Measurements from ENCODE around the gene PURA. TPM values are rescaled to one million over a fixed set of nuclear protein-coding genes. Genes with fewer than 3 reads are reported as not detected.

The PURA gene
- total RNA-seq (31.6 TPM), polyA plus RNA-seq (ENCODE audit: insufficient read depth, low read depth, low replicate concordance) (4.7 TPM)
- long read RNA-seq, donor 1, full-length matches to known transcripts: 19 of 19 reads
- long read RNA-seq, donor 1, partial matches to known transcripts: 0 of 19 reads
- long read RNA-seq, donor 1, other reads (novel, unspliced or antisense): 0 of 19 reads
- long read RNA-seq, donor 2, full-length matches to known transcripts: 28 of 28 reads
- long read RNA-seq, donor 2, partial matches to known transcripts: 0 of 28 reads
- long read RNA-seq, donor 2, other reads (novel, unspliced or antisense): 0 of 28 reads
- long read RNA-seq, donor 3, full-length matches to known transcripts: 48 of 48 reads
- long read RNA-seq, donor 3, partial matches to known transcripts: 0 of 48 reads
- long read RNA-seq, donor 3, other reads (novel, unspliced or antisense): 0 of 48 reads
- long read RNA-seq, donor 4, full-length matches to known transcripts: 23 of 23 reads
- long read RNA-seq, donor 4, partial matches to known transcripts: 0 of 23 reads
- long read RNA-seq, donor 4, other reads (novel, unspliced or antisense): 0 of 23 reads
- long read RNA-seq, donor 5, full-length matches to known transcripts: 4 of 4 reads
- long read RNA-seq, donor 5, partial matches to known transcripts: 0 of 4 reads
- long read RNA-seq, donor 5, other reads (novel, unspliced or antisense): 0 of 4 reads
- long read RNA-seq, donor 6, full-length matches to known transcripts: 20 of 20 reads
- long read RNA-seq, donor 6, partial matches to known transcripts: 0 of 20 reads
- long read RNA-seq, donor 6, other reads (novel, unspliced or antisense): 0 of 20 reads
- long read RNA-seq, donor 7, full-length matches to known transcripts: 30 of 57 reads
- long read RNA-seq, donor 7, partial matches to known transcripts: 0 of 57 reads
- long read RNA-seq, donor 7, other reads (novel, unspliced or antisense): 27 of 57 reads
- long read RNA-seq, donor 8, full-length matches to known transcripts: 30 of 30 reads
- long read RNA-seq, donor 8, partial matches to known transcripts: 0 of 30 reads
- long read RNA-seq, donor 8, other reads (novel, unspliced or antisense): 0 of 30 reads
- long read RNA-seq, donor 9, full-length matches to known transcripts: 26 of 26 reads
- long read RNA-seq, donor 9, partial matches to known transcripts: 0 of 26 reads
- long read RNA-seq, donor 9, other reads (novel, unspliced or antisense): 0 of 26 reads
- long read RNA-seq, donor 10, full-length matches to known transcripts: 36 of 36 reads
- long read RNA-seq, donor 10, partial matches to known transcripts: 0 of 36 reads
- long read RNA-seq, donor 10, other reads (novel, unspliced or antisense): 0 of 36 reads

- Histone ChIP-seq H3K4me3 (ENCODE audit: low read length in 3 of 3) (peak within 1 kb of the TSS; percentile 81 to 84 (median 83)), H3K27me3 (ENCODE audit: control insufficient read depth, insufficient read depth, low read length) (peaks cover 36% of the 10 kb centered on the region), H3K9me3 (ENCODE audit: control insufficient read depth in 2 of 3, insufficient read depth in 1 of 3, low read length in 3 of 3) (no peaks in the 10 kb centered on the region), H3K36me3 (ENCODE audit: control insufficient read depth in 2 of 3, insufficient read depth in 3 of 3, low read length in 3 of 3) (no peaks in the 10 kb centered on the region), H3K4me1 (ENCODE audit: control insufficient read depth in 2 of 3, insufficient read depth in 2 of 3, low read depth in 1 of 3, low read length in 3 of 3) (peaks cover 0 to 29% (median 25%) of the 10 kb centered on the region in 3 donors), H3K27ac (ENCODE audit: low read depth in 2 of 2, low read length in 2 of 2) (peak within 1 kb of the TSS; percentile 90 to 93), H3K9ac (ENCODE audit: low read length in 3 of 3) (peak within 1 kb of the TSS; percentile 76 to 86 (median 84))
- no peak for FAIRE-seq
- no peak for TF ChIP-seq CTCF (IDR thresholded peaks at IDR 0.05; ENCODE audit: borderline replicate concordance, extremely low read depth, insufficient read depth)
- peak; percentile 96 to 99 (median 98) for DNase-seq
- intact Hi-C loops (cut with DNase I): no loop called here
Observed at GRCh38 chr5:140113699-140114263, at the start of gene PURA. TSS of gene PURA (plus strand) at chr5:140114109. CDS start at chr5:140114182, 73 bp downstream.

DNA sequence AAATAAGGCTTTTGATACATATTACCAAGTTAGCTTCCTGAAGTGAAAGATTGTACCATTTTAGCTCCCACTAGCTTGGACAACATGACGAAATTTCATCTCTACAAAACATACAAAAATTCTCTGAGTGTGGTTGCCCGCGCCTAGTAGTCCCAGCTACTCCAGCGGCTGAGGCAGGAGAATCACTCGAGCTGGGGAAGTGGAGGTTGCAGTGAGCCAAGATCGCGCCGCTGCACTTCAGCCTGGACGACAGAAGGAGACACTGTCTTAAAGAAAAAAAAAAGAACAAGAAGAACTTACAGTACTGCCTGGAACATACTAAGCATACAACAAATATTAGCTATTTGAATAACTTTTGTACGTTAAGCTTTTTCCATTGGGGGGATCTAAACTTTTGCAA is 41.1 kb upstream of the PURA start:
- intact Hi-C loops (cut with DNase I): loop anchor here (5.0 kb wide), 1 partner anchor 84 kb away; no protein-coding TSS in a partner anchor
- Histone ChIP-seq H3K36me3 (ENCODE audit: control insufficient read depth in 2 of 3, insufficient read depth in 3 of 3, low read length in 3 of 3) (no peaks in the 10 kb centered on the region), H3K4me1 (ENCODE audit: control insufficient read depth in 2 of 3, insufficient read depth in 2 of 3, low read depth in 1 of 3, low read length in 3 of 3) (no peaks in the 10 kb centered on the region), H3K4me3 (ENCODE audit: low read length in 3 of 3) (no peak overlapping the region), H3K9ac (ENCODE audit: low read length in 3 of 3) (no peak overlapping the region), H3K27ac (ENCODE audit: low read depth in 2 of 2, low read length in 2 of 2) (no peak overlapping the region), H3K9me3 (ENCODE audit: control insufficient read depth in 2 of 3, insufficient read depth in 1 of 3, low read length in 3 of 3) (no peaks in the 10 kb centered on the region), H3K27me3 (ENCODE audit: control insufficient read depth, insufficient read depth, low read length) (no peaks in the 10 kb centered on the region)
- no peak for TF ChIP-seq CTCF (IDR thresholded peaks at IDR 0.05; ENCODE audit: borderline replicate concordance, extremely low read depth, insufficient read depth)
- FAIRE-seq (no peak), DNase-seq (no peak)

- FAIRE-seq: peak; percentile 93
- DNase-seq: peak in 2 of 5 donors; percentile 16 to 17
Observed at GRCh38 chr5:140073296-140073695, 40.6 kb upstream of the PURA start.

More at GRCh38 chr5:140073296-140073695, 40.6 kb upstream of the PURA start:
- Histone ChIP-seq H3K27me3 (ENCODE audit: control insufficient read depth, insufficient read depth, low read length) (no peaks in the 10 kb centered on the region), H3K4me3 (ENCODE audit: low read length in 3 of 3) (peak overlapping the region in 1 of 3 donors; percentile 8), H3K4me1 (ENCODE audit: control insufficient read depth in 2 of 3, insufficient read depth in 2 of 3, low read depth in 1 of 3, low read length in 3 of 3) (no peaks in the 10 kb centered on the region), H3K9ac (ENCODE audit: low read length in 3 of 3) (no peak overlapping the region), H3K27ac (ENCODE audit: low read depth in 2 of 2, low read length in 2 of 2) (no peak overlapping the region), H3K9me3 (ENCODE audit: control insufficient read depth in 2 of 3, insufficient read depth in 1 of 3, low read length in 3 of 3) (no peaks in the 10 kb centered on the region), H3K36me3 (ENCODE audit: control insufficient read depth in 2 of 3, insufficient read depth in 3 of 3, low read length in 3 of 3) (no peaks in the 10 kb centered on the region)
- peak; percentile 46 for TF ChIP-seq CTCF (IDR thresholded peaks at IDR 0.05; ENCODE audit: borderline replicate concordance, extremely low read depth, insufficient read depth)
- intact Hi-C loops (cut with DNase I): loop anchor here (5.0 kb wide), 1 partner anchor 84 kb away; no protein-coding TSS in a partner anchor

Measured in kidney (tissue), 22 donors.